Ascending aorta (tissue), 2 donors: ENCODE data around the gene ITPA. TPM values are rescaled to one million over a fixed set of nuclear protein-coding genes. Genes with fewer than 3 reads are reported as not detected.
"Not testable (repeated sequence)": the region's sequence is repeated elsewhere in the genome, so short reads cannot be mapped to it uniquely, and the experiment has no call there.

Source experiments
- DNase-seq, 2 donors: peaks; one replicate each; pipeline ENCODE4 v3.0.0-alpha.2; 2019; ENCODE audit warnings: low spot score in 2 of 2
- H3K27ac ChIP-seq, 2 donors: fragments of 200-600 bp; sonication (generic); one replicate each; pipeline ENCODE4 v1.5.1; 2016 to 2017; ENCODE audit warnings: mild to moderate bottlenecking in 1 of 2
- H3K27me3 ChIP-seq: fragments of 200-600 bp; sonication (generic); one replicate; pipeline ENCODE4 v1.5.1; 2017
- H3K36me3 ChIP-seq, 2 donors: fragments of 200-600 bp; sonication (generic); one replicate each; pipeline ENCODE4 v1.5.1; 2016
- H3K4me1 ChIP-seq, 2 donors: fragments of 200-600 bp; sonication (generic); one replicate each; pipeline ENCODE4 v1.5.1; 2016 to 2017; ENCODE audit warnings: mild to moderate bottlenecking in 1 of 2
- H3K4me3 ChIP-seq, 2 donors: fragments of 200-600 bp; sonication (generic); one replicate each; pipeline ENCODE4 v1.5.1; 2016 to 2017; ENCODE audit warnings: mild to moderate bottlenecking in 1 of 2
- H3K9me3 ChIP-seq, 2 donors: fragments of 200-600 bp; sonication (generic); one replicate each; pipeline ENCODE4 v1.5.1; 2016
- intact Hi-C: fragments of 100-400 bp; cut with DNase I; formaldehyde crosslinking; loops from one replicate; pipeline ENCODE4 v1.15.1; 2023
- total RNA-seq: library from RNA; depleted of rRNA; stranded (reverse); fragments of >200 nt; gene quantifications from one replicate; pipeline ENCODE4 v1.1.0, GENCODE V29; 2016
- TF ChIP-seq, protein P1 (sequence below), 3 experiments: fragments of 200-600 bp in 2 of 3; fragments of 450-650 bp in 1 of 3; sonication (generic) in 2 of 3; IDR thresholded peaks; one replicate each; pipeline ENCODE4 v1.5.1; 2016 to 2019; ENCODE audit warnings: antibody characterized with exemption in 3 of 3, mild to moderate bottlenecking in 1 of 3, moderate library complexity in 1 of 3

ITPA gene
- total RNA-seq, 1 donor from 2014 or later, result 111 TPM

DNA sequence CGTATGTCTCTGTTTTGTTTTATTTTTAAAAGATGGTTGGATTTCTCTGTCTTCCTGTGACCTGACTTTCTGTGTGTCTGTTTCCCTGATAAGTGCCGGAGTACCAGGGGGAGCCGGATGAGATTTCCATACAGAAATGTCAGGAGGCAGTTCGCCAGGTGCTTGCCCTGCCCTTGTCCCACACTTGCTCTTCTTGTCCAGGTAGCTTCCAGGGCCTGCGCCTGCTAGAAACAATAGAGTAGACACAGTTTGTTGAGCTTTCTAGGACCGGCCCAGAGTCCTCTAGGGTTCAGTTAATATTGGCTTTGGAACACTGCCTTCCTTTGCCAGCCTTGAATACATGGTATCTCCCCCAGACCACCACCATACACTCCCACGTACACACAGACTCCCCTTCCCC lies 3.9 kb downstream of the ITPA start:
- intact Hi-C loops, result no loop called here
- no peak overlapping the region for H3K27ac ChIP-seq
- H3K4me3 ChIP-seq, result no peak overlapping the region
- no peaks in the 10 kb centered on the region for H3K27me3 ChIP-seq
- no peak for DNase-seq
- H3K36me3 ChIP-seq, result peaks cover 0 to 33% of the 10 kb centered on the region in 2 donors
- no peaks in the 10 kb centered on the region for H3K9me3 ChIP-seq
- TF ChIP-seq, protein P1, sequence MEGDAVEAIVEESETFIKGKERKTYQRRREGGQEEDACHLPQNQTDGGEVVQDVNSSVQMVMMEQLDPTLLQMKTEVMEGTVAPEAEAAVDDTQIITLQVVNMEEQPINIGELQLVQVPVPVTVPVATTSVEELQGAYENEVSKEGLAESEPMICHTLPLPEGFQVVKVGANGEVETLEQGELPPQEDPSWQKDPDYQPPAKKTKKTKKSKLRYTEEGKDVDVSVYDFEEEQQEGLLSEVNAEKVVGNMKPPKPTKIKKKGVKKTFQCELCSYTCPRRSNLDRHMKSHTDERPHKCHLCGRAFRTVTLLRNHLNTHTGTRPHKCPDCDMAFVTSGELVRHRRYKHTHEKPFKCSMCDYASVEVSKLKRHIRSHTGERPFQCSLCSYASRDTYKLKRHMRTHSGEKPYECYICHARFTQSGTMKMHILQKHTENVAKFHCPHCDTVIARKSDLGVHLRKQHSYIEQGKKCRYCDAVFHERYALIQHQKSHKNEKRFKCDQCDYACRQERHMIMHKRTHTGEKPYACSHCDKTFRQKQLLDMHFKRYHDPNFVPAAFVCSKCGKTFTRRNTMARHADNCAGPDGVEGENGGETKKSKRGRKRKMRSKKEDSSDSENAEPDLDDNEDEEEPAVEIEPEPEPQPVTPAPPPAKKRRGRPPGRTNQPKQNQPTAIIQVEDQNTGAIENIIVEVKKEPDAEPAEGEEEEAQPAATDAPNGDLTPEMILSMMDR (IDR thresholded peaks at IDR 0.05), result no peak
- H3K4me1 ChIP-seq, result peaks cover 4 to 9% of the 10 kb centered on the region in 2 donors

DNA sequence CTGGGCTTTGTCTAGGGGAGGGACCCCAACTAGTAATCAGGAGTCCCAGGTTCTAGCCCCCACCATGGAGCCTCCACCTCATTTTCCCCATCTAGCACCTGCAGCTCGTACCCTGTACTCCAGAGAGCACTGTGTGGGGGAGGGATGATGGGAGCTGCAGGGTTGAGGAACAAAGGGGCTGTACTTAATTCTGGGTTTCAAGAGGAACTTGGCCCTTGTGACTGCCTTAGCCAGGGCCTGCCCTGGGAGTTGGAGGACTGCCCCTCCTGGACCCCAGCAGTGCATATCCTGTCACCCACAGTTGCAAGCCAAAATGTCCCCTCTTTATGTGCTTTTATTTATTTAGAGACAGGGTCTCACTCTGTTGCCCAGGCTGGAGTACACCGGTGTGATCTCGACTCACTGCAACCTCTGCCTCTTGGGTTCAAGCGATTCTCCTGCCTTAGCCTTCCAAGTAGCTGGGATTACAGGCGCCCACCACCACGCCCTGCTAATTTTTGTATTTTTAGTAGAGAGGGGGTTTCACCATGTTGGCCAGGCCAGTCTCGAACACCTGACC lies 6.1 kb downstream of the ITPA start:
- H3K4me3 ChIP-seq, H3K4me1 ChIP-seq, intact Hi-C loops, H3K27me3 ChIP-seq, H3K9me3 ChIP-seq, H3K27ac ChIP-seq, DNase-seq: not testable (repeated sequence)
- peaks cover 7 to 35% of the 10 kb centered on the region in 2 donors for H3K36me3 ChIP-seq

DNA sequence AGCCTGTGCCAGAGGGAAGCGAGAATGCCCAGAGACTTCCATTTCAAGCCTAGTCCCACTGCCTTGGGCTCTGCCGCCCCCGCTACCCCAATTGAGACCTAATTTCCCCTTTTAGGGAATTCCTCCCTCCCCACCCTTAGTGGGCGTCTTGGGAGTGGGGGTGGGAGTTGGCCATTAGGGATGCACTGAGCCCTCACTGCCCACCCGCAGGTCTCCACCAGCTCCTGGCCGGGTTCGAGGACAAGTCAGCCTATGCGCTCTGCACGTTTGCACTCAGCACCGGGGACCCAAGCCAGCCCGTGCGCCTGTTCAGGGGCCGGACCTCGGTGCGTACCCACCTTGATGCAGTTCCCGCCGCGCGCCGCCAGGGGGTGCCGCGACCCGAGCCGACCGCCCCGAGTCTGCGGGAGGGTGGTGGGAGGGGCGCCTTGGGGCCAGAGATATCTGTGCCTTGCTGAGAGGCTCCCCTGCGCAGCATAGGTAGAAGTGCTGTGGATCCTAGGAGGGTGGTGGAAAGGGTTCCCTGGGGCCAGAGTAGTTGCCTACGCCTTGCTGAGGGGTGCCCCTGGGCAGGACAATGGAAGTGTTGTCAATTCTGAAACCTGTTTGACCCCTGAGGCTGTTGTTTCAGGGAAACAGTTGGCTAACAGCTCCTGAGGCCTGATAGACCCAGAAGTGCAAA lies 9.2 kb downstream of the ITPA start:
- intact Hi-C loops, result no loop called here
- Histone ChIP-seq H3K27ac (no peak overlapping the region), H3K36me3 (peaks cover 23 to 59% of the 10 kb centered on the region in 2 donors), H3K9me3 (no peaks in the 10 kb centered on the region), H3K4me3 (no peak overlapping the region), H3K4me1 (peaks cover 0 to 5% of the 10 kb centered on the region in 2 donors), H3K27me3 (no peaks in the 10 kb centered on the region)
- DNase-seq, result no peak
- TF ChIP-seq, protein P1 (IDR thresholded peaks at IDR 0.05), result peak; percentile 67 to 95 (median 89)

DNA sequence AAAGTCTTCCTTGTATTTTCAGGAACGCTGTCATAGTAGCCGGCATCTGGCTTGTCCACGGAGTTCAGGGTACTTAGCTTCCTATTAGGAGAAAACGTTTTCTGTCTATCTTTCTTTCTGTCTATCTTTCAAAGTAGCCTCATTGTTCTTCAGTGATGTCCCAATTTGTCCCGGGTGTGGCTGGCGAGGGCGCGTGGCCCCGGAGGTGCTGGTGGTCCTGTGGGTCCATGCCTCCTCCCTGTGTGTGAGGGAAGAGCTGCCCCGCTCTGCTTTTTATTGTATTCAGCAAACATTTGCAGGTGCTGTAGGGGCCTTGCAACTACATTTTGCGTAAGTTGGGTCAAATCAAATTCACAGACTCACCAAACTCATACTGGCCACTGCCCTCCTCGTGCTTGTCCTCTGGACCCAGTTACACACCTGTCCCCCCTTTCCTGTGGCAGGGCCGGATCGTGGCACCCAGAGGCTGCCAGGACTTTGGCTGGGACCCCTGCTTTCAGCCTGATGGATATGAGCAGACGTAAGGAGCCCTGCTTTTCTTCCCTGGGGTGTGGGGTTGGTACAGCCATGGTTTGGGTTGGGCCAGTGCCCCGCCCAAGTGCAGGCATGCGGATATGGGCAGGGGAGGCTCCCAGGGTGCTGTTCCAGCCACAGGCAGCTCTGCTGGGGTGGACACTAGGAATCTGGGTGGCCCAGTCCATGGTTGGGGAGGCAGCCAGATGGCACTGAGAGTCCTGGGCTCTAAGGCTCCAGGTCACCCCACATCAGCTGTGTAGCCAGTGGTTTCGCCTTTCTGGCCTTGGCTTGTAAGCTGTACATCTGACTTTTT lies 12.3 kb downstream of the ITPA start:
- Histone ChIP-seq H3K36me3 (peaks cover 23 to 32% of the 10 kb centered on the region in 2 donors), H3K4me3 (no peak overlapping the region), H3K27me3 (no peaks in the 10 kb centered on the region), H3K4me1 (peaks cover 0 to 5% of the 10 kb centered on the region in 2 donors), H3K9me3 (no peaks in the 10 kb centered on the region), H3K27ac (no peak overlapping the region)
- DNase-seq, result no peak
- intact Hi-C loops, result no loop called here
- TF ChIP-seq, protein P1 (IDR thresholded peaks at IDR 0.05), result no peak

DNA sequence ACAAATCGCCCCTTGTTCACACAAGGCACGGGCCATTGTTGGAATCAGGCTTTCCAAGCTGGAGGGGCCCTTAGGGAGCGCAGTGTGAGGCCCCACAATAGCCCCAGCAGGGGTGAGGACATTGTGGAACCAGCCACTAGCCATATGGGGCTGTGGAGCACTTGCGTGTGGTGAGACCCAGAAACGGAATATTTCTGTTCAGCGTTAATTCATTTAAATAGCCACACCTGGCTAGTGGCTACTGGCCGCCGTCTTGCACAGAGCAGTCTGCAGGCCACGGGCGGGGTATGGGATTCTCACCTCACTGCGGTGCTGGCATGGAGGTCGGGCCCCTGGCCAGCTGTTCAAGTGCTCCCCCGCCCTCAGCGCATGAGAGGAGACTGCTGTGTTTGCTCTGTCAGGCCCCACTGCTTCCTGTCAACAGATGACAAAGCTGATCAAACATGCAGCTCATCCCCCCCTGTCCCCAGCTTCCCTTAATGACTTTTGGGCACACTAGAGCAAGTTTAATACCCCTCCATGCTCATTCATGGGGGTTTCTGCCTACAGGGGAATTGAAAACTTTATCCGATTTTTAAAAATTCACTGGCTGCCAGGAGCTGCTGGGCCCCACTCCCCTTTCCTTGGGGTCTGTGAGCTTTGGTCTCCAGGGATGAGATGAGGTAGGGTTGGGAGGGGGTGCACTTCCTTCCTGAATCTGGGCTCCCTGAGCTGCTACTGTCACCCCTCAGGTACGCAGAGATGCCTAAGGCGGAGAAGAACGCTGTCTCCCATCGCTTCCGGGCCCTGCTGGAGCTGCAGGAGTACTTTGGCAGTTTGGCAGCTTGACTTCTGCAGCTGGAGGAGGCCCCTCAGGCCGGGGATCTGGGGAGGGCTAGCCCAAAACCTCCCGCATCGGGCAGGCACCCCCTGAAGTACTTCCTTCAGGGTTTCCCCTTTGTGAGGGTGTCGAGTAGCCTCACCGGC lies 13.6 kb downstream of the ITPA start:
- Histone ChIP-seq H3K27me3 (no peaks in the 10 kb centered on the region), H3K27ac (no peak overlapping the region), H3K9me3 (no peaks in the 10 kb centered on the region), H3K4me1 (peaks cover 0 to 5% of the 10 kb centered on the region in 2 donors), H3K36me3 (peaks cover 23 to 32% of the 10 kb centered on the region in 2 donors), H3K4me3 (no peak overlapping the region)
- intact Hi-C loops, result no loop called here
- DNase-seq, result no peak
- TF ChIP-seq, protein P1 (IDR thresholded peaks at IDR 0.05), result no peak
